Fibroblast of lung (primary cell): ENCODE results near the gene ITPR3.

Experiments used
- CTCF ChIP-seq, 2 donors: IDR thresholded peaks in 1 of 2; conservative IDR thresholded peaks in 1 of 2; 1 replicate in 1 of 2; 2 replicates in 1 of 2; pipeline ENCODE4 v1.5.1; 2011 to 2012; ENCODE audit warnings: low read length in 2 of 2, control low read depth in 1 of 2, inconsistent platforms in 1 of 2, low read depth in 1 of 2, mild to moderate bottlenecking in 1 of 2
- EZH2 ChIP-seq: IDR thresholded peaks from 2 replicates; pipeline ENCODE4 v1.5.1; 2012; ENCODE audit warnings: low read length, control low read depth, mild to moderate bottlenecking; ENCODE audit errors: missing control alignments

GRCh38 chr6:33638556-33638955, 17.4 kb downstream of the ITPR3 start:
- TF ChIP-seq CTCF (conservative IDR thresholded peaks at IDR 0.05 in 1 of 2, IDR thresholded peaks at IDR 0.05 in 1 of 2; ENCODE audit: low read depth in 1 of 2, low read length in 2 of 2) = no peak
- no peak for TF ChIP-seq EZH2
